GM23338 (cell line): ENCODE results near the gene TSHZ2. TPM values are rescaled to one million over a fixed set of nuclear protein-coding genes. Genes with fewer than 3 reads are reported as not detected.

ENCODE experiments used
- ATAC-seq: fragments of 200-7000 bp; cut with Tn5 transposase; 3 replicates; pipeline ENCODE4 v1.9.1; 2020
- DNase-seq: peaks from one replicate; pipeline ENCODE4 v3.0.0-alpha.2; 2015; ENCODE audit warnings: low spot score
- H2AFZ ChIP-seq: fragments of 200-600 bp; sonication (generic); 2 replicates; pipeline ENCODE4 v1.8.0; 2016; ENCODE audit warnings: antibody characterized with exemption, mild to moderate bottlenecking, moderate library complexity
- H3F3A ChIP-seq: fragments of 200-600 bp; sonication (generic); replicated peaks from 2 replicates; pipeline ENCODE4 v1.8.0; 2017; ENCODE audit warnings: antibody characterized with exemption, mixed run types, low read depth
- H3K27ac ChIP-seq: fragments of 200-600 bp; sonication (generic); 2 replicates; pipeline ENCODE4 v1.6.1; 2016; ENCODE audit warnings: low read depth
- H3K27me3 ChIP-seq: fragments of 200-600 bp; sonication (generic); 2 replicates; pipeline ENCODE4 v1.8.0; 2016; ENCODE audit warnings: mild to moderate bottlenecking, mixed run types, moderate library complexity; ENCODE audit not compliant: insufficient read depth
- H3K36me3 ChIP-seq: fragments of 200-600 bp; sonication (generic); 2 replicates; pipeline ENCODE4 v1.8.0; 2016; ENCODE audit warnings: mild to moderate bottlenecking; ENCODE audit not compliant: insufficient read depth
- H3K4me1 ChIP-seq: fragments of 200-600 bp; sonication (generic); 2 replicates; pipeline ENCODE4 v1.8.0; 2016; ENCODE audit warnings: mild to moderate bottlenecking, moderate library complexity; ENCODE audit not compliant: insufficient read depth
- H3K4me2 ChIP-seq: fragments of 200-600 bp; sonication (generic); 2 replicates; pipeline ENCODE4 v1.7.1; 2017; ENCODE audit warnings: mixed run types
- H3K4me3 ChIP-seq: fragments of 200-600 bp; sonication (generic); 2 replicates; pipeline ENCODE4 v1.6.1; 2016; ENCODE audit warnings: mixed run types
- H3K79me2 ChIP-seq: fragments of 200-600 bp; sonication (generic); replicated peaks from 2 replicates; pipeline ENCODE4 v1.8.0; 2017; ENCODE audit warnings: mild to moderate bottlenecking; ENCODE audit not compliant: insufficient read depth
- H3K9me2 ChIP-seq: fragments of 200-600 bp; sonication (generic); 2 replicates; pipeline ENCODE4 v1.8.0; 2017; ENCODE audit not compliant: insufficient read depth
- H4K20me1 ChIP-seq: fragments of 200-600 bp; sonication (generic); replicated peaks from 2 replicates; pipeline ENCODE4 v1.8.0; 2017; ENCODE audit warnings: mild to moderate bottlenecking; ENCODE audit not compliant: insufficient read depth
- H3K27ac Mint-ChIP-seq: 2 replicates; pipeline ENCODE4 v1.8.0; 2020; ENCODE audit warnings: inconsistent platforms, mild to moderate bottlenecking, moderate library complexity, mixed read lengths
- H3K27me3 Mint-ChIP-seq: 3 replicates; pipeline ENCODE4 v1.8.0; 2022; ENCODE audit warnings: low read depth, mild to moderate bottlenecking, moderate library complexity, mixed read lengths, inconsistent platforms; ENCODE audit not compliant: insufficient read depth, poor library complexity
- H3K36me3 Mint-ChIP-seq: 3 replicates; pipeline ENCODE4 v1.8.0; 2021; ENCODE audit warnings: low read depth, mild to moderate bottlenecking, inconsistent platforms, moderate library complexity, mixed read lengths
- H3K4me1 Mint-ChIP-seq: 3 replicates; pipeline ENCODE4 v1.8.0; 2020; ENCODE audit warnings: mild to moderate bottlenecking, inconsistent platforms, mixed read lengths
- H3K4me3 Mint-ChIP-seq: 3 replicates; pipeline ENCODE4 v1.8.0; 2021; ENCODE audit warnings: moderate library complexity, mild to moderate bottlenecking, inconsistent platforms, mixed read lengths
- H3K9me3 Mint-ChIP-seq: 3 replicates; pipeline ENCODE4 v1.8.0; 2020; ENCODE audit warnings: moderate library complexity, mild to moderate bottlenecking, inconsistent platforms, mixed read lengths
- CREB1 ChIP-seq: fragments of 250-450 bp; sonication (Bioruptor Pico); IDR thresholded peaks from 2 replicates; pipeline ENCODE4 v1.5.0; 2020; ENCODE audit warnings: low read depth, mild to moderate bottlenecking, moderate library complexity
- CTCF ChIP-seq, 2 experiments: fragments of 200-600 bp in 1 of 2; sonication (generic) in 1 of 2; conservative IDR thresholded peaks; 2 replicates each; pipeline versions ENCODE4 v1.5.1 to v1.6.1; 2016 to 2017; ENCODE audit warnings: antibody characterized with exemption in 2 of 2, low read depth in 2 of 2, mild to moderate bottlenecking in 2 of 2, moderate library complexity in 1 of 2
- ETS1 ChIP-seq: IDR thresholded peaks from 2 replicates; pipeline ENCODE4 v1.6.1; 2016; ENCODE audit warnings: antibody characterized with exemption
- EZH2 ChIP-seq: fragments of 200-600 bp; sonication (generic); IDR thresholded peaks from one replicate; pipeline ENCODE4 v1.8.0; 2017; ENCODE audit warnings: antibody characterized with exemption, mild to moderate bottlenecking, low read depth; ENCODE audit not compliant: unreplicated experiment
- EZH2phosphoT487 ChIP-seq: fragments of 200-600 bp; sonication (generic); IDR thresholded peaks from one replicate; pipeline ENCODE4 v1.8.1; 2018; ENCODE audit warnings: antibody characterized with exemption; ENCODE audit not compliant: unreplicated experiment
- JUNB ChIP-seq: IDR thresholded peaks from one replicate; pipeline ENCODE4 v1.6.1; 2016; ENCODE audit warnings: antibody characterized with exemption; ENCODE audit not compliant: unreplicated experiment
- NANOG ChIP-seq: IDR thresholded peaks from 2 replicates; pipeline ENCODE4 v1.6.1; 2016; ENCODE audit warnings: antibody characterized with exemption, borderline replicate concordance
- POLR2AphosphoS5 ChIP-seq: IDR thresholded peaks from 2 replicates; pipeline ENCODE4 v1.6.1; 2016; ENCODE audit warnings: antibody characterized with exemption, low read depth
- REST ChIP-seq: IDR thresholded peaks from one replicate; pipeline ENCODE4 v1.6.1; 2018; ENCODE audit warnings: antibody characterized with exemption; ENCODE audit not compliant: unreplicated experiment
- STAT1 ChIP-seq: IDR thresholded peaks from one replicate; pipeline ENCODE4 v1.6.1; 2016; ENCODE audit warnings: antibody characterized with exemption; ENCODE audit not compliant: unreplicated experiment
- ZNF114 ChIP-seq: fragments of 250-450 bp; sonication (Bioruptor Pico); IDR thresholded peaks from 2 replicates; pipeline ENCODE4 v1.5.0; 2020; ENCODE audit warnings: mild to moderate bottlenecking, moderate library complexity
- ZNF331 ChIP-seq: fragments of 250-450 bp; sonication (Bioruptor Pico); IDR thresholded peaks from 2 replicates; pipeline ENCODE4 v1.5.0; 2020; ENCODE audit warnings: low read depth, mild to moderate bottlenecking, moderate library complexity
- ZNF462 ChIP-seq: fragments of 250-450 bp; sonication (Bioruptor Pico); IDR thresholded peaks from 2 replicates; pipeline ENCODE4 v1.5.0; 2020; ENCODE audit warnings: mild to moderate bottlenecking, moderate library complexity
- polyA plus RNA-seq: library from polyadenylated mRNA; unstranded; fragments of >200 nt; fragmentation: Nextera tagmentation; extraction: Ambion mirVana; gene quantifications from 2 replicates; pipeline ENCODE4 v1.2.1, GENCODE V29; 2016
- total RNA-seq: library from RNA; depleted of rRNA; stranded (reverse); fragments of >200 nt; shearing (Covaris generic); gene quantifications from 2 replicates; pipeline ENCODE4 v1.2.3, GENCODE V29; 2014

Gene TSHZ2
- total and polyA plus RNA-seq, 2 experiments from 2014 or later = 0.49 to 1.3 TPM

GRCh38 chr20:53498341-53498740 is 526.2 kb downstream of the TSHZ2 start:
- H3K27me3 Mint-ChIP-seq = peaks cover 2% of the 10 kb centered on the region
- Histone ChIP-seq H3K4me2 (no peak overlapping the region), H3K4me3 (no peak overlapping the region), H3K9me2 (0 out of 2 replicates have a peak, but pooled peaks cover 5% of the 10 kb centered on the region), H2AFZ (no peak overlapping the region), H3F3A (no peaks in the 10 kb centered on the region; the same call in 1 of the 2 replicates), H3K27ac (no peak overlapping the region), H3K4me1 (no peaks in the 10 kb centered on the region), H4K20me1 (no peaks in the 10 kb centered on the region), H3K36me3 (no peaks in the 10 kb centered on the region), H3K27me3 (no peaks in the 10 kb centered on the region), H3K79me2 (peaks cover 11% of the 10 kb centered on the region; the same call in 1 of the 2 replicates)
- H3K9me3 Mint-ChIP-seq = peaks cover 12% of the 10 kb centered on the region
- ATAC-seq = no peak
- H3K36me3 Mint-ChIP-seq = peaks cover 12% of the 10 kb centered on the region; the same call in 2 of the 3 replicates
- peaks cover 6% of the 10 kb centered on the region for H3K4me1 Mint-ChIP-seq
- DNase-seq = no peak
- H3K27ac Mint-ChIP-seq = no peak overlapping the region
- TF ChIP-seq ZNF462 (no peak), ZNF331 (CRISPR knock-in tag) (no peak), EZH2phosphoT487 (no peak), CREB1 (CRISPR knock-in tag) (no peak), ZNF114 (CRISPR knock-in tag) (no peak), POLR2AphosphoS5 (no peak), NANOG (no peak), JUNB (no peak), CTCF (conservative IDR thresholded peaks at IDR 0.05; ENCODE audit: low read depth in 2 of 2) (no peak), ETS1 (no peak), STAT1 (no peak), REST (no peak), EZH2 (no peak)
- H3K4me3 Mint-ChIP-seq = no peak overlapping the region
